ENCODE data around the gene MFSD6L. TPM values are rescaled to one million over a fixed set of nuclear protein-coding genes. Genes with fewer than 3 reads are reported as not detected.

MFSD6L gene
- total and polyA plus RNA-seq, 3 donors from 2014 or later, result 14.2 to 56.5 (median 16.1) TPM

DNA sequence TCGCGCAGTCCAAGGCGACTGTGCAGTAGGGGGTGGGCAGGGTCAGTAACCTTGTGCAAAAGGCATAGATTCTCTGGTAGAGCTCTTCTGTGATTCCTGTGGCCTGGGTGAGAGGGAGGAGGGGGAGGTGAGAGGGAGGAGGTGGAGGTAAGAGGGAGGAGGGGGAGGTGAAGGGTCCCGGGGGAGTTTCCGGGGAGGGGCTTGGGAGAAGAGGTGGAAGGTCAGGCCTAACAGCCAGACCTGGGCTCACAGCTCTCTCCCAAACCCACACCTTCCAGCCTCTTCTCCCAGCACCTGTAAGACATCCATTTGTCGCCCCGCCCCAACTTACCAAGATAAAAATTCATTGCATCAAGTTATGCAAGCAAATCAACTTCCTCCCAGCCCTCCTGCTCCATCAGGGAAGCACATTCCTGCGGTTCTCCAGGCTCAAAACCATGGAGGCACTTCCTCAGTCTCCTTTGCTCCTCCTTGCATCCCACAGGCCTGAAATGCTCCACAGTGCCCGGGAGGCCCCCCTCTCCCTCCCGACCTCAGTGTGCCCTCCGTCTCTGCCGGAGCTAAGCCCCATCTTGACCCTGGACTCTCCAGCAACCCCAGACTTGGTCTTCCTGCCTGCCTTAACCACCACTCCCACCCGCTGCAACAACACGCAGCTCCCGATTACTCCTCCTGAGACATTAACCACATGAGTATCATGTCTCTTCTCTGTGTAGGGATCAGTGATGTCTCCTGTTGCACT is 37.8 kb upstream of the MFSD6L start:
- no peak overlapping the region for H3K4me3 ChIP-seq
- intact Hi-C loops (cut with DNase I; ENCODE audit: low total_unique reads), result no loop called here
- no peaks in the 10 kb centered on the region for H3K36me3 ChIP-seq (ENCODE audit: low read depth, missing control alignments)
- DNase-seq, result no peak
- H3K27me3 ChIP-seq, result no peaks in the 10 kb centered on the region
- H3K9me3 ChIP-seq, result no peaks in the 10 kb centered on the region
- no peak for TF ChIP-seq POLR2A (IDR thresholded peaks at IDR 0.05)
- TF ChIP-seq, protein P1, sequence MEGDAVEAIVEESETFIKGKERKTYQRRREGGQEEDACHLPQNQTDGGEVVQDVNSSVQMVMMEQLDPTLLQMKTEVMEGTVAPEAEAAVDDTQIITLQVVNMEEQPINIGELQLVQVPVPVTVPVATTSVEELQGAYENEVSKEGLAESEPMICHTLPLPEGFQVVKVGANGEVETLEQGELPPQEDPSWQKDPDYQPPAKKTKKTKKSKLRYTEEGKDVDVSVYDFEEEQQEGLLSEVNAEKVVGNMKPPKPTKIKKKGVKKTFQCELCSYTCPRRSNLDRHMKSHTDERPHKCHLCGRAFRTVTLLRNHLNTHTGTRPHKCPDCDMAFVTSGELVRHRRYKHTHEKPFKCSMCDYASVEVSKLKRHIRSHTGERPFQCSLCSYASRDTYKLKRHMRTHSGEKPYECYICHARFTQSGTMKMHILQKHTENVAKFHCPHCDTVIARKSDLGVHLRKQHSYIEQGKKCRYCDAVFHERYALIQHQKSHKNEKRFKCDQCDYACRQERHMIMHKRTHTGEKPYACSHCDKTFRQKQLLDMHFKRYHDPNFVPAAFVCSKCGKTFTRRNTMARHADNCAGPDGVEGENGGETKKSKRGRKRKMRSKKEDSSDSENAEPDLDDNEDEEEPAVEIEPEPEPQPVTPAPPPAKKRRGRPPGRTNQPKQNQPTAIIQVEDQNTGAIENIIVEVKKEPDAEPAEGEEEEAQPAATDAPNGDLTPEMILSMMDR (IDR thresholded peaks at IDR 0.05), result no peak
- 50 to 64% methylated on average over 15 of the region's 15 CpGs for WGBS, 2 donors
- H3K27ac ChIP-seq, result no peak overlapping the region
- no peaks in the 10 kb centered on the region for H3K4me1 ChIP-seq

DNA sequence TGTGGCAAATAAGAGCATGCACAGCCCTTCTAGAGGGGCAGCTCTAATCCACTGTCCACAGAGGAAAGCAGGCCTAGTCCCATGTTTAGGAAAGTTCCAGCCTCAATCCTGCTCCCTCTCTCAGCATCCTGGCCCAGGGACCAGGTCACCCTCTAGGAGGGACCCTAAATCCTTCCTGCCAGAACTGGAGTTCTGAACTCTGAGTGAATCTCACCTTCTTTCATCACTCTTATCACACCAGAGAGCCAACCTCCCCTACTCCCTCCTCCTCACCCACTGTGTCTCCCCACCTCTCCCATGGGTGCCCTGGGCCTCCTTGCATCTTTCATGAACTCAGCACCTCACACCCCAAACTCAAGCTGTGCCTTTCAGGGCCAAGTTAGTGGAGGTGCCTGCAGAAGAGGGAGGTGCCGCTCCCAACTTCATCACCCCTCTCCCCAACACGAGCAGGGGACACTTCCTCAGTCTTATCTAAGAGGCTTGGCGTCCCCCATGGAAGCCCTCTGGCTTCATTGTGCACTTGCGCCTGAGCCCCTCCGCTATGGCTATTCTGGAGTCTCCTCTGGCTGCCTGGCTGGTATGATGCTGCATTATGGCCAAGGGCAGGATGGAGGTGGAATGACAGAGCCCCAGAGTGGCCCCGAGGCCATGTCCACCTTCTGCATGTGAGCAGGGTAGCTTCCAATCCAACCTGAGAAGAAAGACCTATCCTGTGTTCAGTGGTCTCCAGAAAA is 36.6 kb upstream of the MFSD6L start:
- no peaks in the 10 kb centered on the region for H3K9me3 ChIP-seq
- TF ChIP-seq POLR2A (IDR thresholded peaks at IDR 0.05), result no peak
- TF ChIP-seq, protein P1 (IDR thresholded peaks at IDR 0.05), result no peak
- no peaks in the 10 kb centered on the region for H3K4me1 ChIP-seq
- WGBS, 2 donors, result 86 to 92% methylated on average over 6 of the region's 6 CpGs
- H3K4me3 ChIP-seq, result no peak overlapping the region
- no peak overlapping the region for H3K27ac ChIP-seq
- H3K36me3 ChIP-seq (ENCODE audit: low read depth, missing control alignments), result no peaks in the 10 kb centered on the region
- H3K27me3 ChIP-seq, result no peaks in the 10 kb centered on the region
- DNase-seq, result no peak
- intact Hi-C loops (cut with DNase I; ENCODE audit: low total_unique reads), result no loop called here

DNA sequence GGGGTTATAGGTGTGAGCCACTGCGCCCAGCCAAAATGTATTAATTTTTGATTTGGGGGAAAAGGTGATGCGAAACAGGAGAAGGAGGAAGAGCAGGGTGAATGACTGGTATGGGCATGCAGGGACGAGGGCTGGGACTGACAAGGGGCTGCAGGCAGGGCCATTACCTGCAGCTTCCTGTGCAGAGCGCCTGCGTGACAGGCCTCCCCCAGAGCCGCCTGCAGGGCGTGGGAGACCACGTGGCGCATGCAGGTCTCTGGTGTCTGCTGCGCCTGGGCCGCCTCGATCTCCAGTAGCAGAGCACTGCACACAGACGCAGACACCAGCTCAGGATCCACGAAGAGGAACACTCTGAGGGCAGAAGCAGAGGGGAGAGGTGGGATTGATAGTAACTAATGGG is 35.9 kb upstream of the MFSD6L start:
- Histone ChIP-seq H3K27ac (no peak overlapping the region), H3K36me3 (ENCODE audit: low read depth, missing control alignments) (no peaks in the 10 kb centered on the region), H3K27me3 (no peaks in the 10 kb centered on the region), H3K4me1 (no peaks in the 10 kb centered on the region), H3K9me3 (no peaks in the 10 kb centered on the region), H3K4me3 (no peak overlapping the region)
- no peak for TF ChIP-seq POLR2A (IDR thresholded peaks at IDR 0.05)
- TF ChIP-seq, protein P1 (IDR thresholded peaks at IDR 0.05), result no peak
- no peak for DNase-seq
- intact Hi-C loops (cut with DNase I; ENCODE audit: low total_unique reads), result no loop called here
- WGBS, 2 donors, result 89 to 94% methylated on average over 14 of the region's 14 CpGs

GRCh38 chr17:8832711-8833352 is 33.7 kb upstream of the MFSD6L start:
- 39 to 41% methylated on average over 5 to 31 of the region's 33 CpGs for WGBS, 2 donors
- H3K27me3 ChIP-seq, result no peaks in the 10 kb centered on the region
- peak overlapping the region in 1 of 2 donors; percentile 31 for H3K4me3 ChIP-seq
- intact Hi-C loops (cut with DNase I; ENCODE audit: low total_unique reads), result no loop called here
- peak; percentile 66 for DNase-seq
- TF ChIP-seq, protein P1 (IDR thresholded peaks at IDR 0.05), result peak in 2 of 3 experiments; percentile 14 to 41
- no peak for TF ChIP-seq POLR2A (IDR thresholded peaks at IDR 0.05)
- H3K9me3 ChIP-seq, result no peaks in the 10 kb centered on the region
- no peaks in the 10 kb centered on the region for H3K4me1 ChIP-seq
- no peak overlapping the region for H3K27ac ChIP-seq
- no peaks in the 10 kb centered on the region for H3K36me3 ChIP-seq (ENCODE audit: low read depth, missing control alignments)
